GM20431 (cell line): ENCODE data around the gene SLC25A39.
"Not testable (repeated sequence)": the region's sequence is repeated elsewhere in the genome, so short reads cannot be mapped to it uniquely, and the experiment has no call there.

Experiments
- in situ Hi-C: fragments of 300-500 bp; cut with MseI, MboI; formaldehyde crosslinking; loops from one replicate; pipeline ENCODE4 v1.15.0; 2020; ENCODE audit warnings: low sequenced_read_pairs; ENCODE audit not compliant: unreplicated experiment

SLC25A39 gene

DNA sequence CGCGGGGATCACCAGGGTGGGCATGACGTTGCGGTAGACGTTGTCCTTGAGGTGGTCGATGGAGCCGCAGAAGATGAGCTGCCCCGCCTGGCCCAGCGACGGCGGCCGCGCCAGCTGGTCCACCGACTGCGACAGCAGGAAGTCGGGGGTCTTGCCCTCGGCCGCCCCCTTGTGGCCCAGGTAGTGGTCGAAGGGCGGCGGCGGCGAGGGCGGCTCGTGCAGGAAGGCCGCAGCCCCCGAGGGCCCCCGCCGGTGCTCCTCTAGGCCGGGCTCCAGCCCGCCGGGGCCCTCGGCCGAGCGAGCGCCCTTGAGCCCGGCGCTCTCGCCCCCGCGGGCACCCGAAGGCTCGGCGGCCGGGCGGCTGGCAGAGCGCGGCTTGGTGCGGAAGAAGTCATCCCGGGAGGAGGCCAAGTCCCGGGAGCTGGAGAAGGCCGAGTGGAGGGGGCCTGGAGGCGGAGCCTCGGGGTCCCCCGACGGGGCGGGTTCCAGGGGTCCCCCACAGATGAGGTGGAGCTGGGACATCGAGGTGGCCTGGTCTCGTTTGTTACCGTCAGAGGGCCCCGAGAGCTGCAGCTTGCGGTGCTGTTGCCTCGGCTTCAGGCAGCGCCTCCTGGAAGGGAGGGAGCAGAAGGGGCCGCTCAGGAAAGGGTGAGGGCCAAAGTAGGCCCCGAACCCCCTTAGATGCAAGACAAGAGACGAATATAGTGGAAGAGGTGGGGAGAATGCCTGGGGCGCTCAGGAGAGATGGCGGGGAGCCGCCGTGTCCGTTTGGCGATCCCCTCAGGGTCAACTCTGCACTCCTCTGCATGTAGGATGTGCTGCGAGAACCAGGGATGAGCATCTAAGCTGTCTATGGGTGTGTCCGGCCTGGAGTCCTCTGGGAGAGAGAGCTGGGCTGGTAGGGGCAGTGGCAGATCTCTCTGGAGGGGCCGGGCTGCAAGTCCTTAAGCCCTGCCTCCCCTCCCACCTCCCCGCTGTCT is 30.2 kb upstream of the SLC25A39 start:
- in situ Hi-C loops, result no loop called here

DNA sequence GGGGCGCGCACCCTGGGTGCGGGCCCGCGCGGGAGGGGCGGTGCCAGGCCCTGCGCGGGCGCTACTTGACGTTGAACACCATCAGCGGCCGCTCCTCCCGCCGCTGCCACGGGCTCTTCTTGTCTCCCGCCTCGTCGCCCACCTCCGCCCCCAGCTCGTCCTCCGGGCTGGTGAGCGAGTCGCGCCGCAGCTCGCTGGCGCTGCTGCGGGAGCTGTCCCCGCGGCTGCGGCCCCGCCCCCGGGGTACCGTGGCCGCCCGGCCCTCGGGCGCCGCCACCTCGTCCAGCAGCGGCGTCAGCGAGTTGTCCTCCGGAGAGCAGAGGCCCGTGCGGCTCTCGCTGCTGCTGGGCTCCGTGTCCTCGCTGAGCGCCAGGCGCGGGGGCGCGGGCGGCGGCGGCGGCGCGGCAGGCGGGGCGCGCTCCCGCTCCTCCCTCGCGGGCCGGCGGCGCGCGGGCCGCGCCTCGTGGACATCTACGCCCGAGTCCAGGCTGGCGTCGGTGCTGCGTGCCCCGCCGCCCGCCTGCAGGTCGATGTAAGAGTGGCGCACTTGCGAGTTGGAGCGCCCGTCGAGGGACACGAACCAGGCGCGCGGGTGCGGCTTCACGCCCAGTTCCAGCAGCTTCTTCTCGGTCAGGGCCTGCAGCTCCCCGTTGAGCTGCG is 29.2 kb upstream of the SLC25A39 start:
- in situ Hi-C loops, result no loop called here

DNA sequence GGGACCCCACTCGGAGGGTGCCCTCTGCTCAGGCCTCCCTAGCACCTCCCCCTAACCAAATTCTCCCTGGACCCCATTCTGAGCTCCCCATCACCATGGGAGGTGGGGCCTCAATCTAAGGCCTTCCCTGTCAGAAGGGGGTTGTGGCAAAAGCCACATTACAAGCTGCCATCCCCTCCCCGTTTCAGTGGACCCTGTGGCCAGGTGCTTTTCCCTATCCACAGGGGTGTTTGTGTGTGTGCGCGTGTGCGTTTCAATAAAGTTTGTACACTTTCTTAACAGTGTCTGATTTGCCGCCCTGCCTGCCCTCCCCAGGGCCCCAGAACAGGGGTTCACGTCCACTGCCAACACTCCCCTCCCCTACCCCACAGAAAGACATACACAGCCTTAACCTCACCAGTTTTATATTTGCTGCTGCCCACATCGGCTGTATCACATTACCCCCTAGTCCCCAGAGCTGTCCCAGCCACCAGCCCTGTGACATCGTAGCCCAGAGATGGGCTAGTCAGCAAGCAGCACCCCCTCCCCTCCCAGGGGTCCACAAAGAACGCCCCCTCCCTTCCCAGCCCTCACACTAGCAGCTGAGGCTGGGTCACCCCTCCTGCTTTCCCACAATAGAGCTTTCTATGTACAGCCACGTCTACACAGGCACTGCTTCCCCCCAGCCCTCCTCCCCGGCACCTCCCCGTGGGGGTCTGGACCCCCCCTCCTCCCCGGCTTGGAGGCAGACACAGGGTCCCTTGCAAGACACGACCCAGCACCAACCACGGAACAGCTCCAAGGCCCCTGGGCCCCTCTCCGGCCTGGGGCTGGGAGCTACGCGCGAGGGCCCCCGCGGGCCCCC is 28.4 kb upstream of the SLC25A39 start:
- in situ Hi-C loops, result no loop called here

DNA sequence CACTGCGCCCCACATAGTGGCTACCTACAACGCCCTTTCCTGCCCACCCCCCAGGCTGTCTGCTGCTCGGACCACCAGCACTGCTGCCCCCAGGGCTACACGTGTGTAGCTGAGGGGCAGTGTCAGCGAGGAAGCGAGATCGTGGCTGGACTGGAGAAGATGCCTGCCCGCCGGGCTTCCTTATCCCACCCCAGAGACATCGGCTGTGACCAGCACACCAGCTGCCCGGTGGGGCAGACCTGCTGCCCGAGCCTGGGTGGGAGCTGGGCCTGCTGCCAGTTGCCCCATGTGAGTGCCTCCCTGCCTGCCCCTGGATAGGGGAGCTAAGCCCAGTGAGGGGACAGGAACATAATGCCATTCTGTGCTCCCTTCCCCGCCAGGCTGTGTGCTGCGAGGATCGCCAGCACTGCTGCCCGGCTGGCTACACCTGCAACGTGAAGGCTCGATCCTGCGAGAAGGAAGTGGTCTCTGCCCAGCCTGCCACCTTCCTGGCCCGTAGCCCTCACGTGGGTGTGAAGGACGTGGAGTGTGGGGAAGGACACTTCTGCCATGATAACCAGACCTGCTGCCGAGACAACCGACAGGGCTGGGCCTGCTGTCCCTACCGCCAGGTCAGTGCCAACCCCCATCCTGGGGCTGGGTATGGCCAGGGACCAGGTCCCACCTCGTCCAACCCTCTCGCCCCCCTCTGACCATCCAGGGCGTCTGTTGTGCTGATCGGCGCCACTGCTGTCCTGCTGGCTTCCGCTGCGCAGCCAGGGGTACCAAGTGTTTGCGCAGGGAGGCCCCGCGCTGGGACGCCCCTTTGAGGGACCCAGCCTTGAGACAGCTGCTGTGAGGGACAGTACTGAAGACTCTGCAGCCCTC is 27.6 kb upstream of the SLC25A39 start:
- in situ Hi-C loops, result no loop called here

DNA sequence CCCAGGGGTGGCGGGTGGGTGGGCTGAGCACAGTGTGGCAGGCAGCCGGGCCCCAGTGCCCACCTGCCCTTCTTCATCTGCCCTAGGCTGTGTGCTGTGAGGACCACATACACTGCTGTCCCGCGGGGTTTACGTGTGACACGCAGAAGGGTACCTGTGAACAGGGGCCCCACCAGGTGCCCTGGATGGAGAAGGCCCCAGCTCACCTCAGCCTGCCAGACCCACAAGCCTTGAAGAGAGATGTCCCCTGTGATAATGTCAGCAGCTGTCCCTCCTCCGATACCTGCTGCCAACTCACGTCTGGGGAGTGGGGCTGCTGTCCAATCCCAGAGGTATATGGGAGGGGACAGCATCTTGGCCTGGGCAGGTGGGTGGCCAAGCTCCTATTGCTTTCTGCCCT is 26.8 kb upstream of the SLC25A39 start:
- in situ Hi-C loops, result no loop called here

DNA sequence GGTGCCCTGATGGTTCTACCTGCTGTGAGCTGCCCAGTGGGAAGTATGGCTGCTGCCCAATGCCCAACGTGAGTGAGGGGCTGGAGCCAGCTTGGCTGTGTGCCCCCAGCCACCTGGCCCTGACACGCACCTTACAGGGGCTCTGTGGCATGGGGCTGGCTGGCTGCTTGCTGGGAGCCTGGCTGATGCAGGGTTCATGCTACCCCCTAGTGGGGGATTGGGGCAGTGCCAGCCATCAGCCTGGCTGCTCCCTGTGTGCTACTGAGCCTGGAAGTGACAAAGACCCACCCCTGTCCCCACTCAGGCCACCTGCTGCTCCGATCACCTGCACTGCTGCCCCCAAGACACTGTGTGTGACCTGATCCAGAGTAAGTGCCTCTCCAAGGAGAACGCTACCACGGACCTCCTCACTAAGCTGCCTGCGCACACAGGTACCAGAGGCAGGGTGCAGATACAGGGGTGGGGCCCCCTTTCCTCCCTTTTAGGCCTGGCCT is 26.2 kb upstream of the SLC25A39 start:
- in situ Hi-C loops, result no loop called here

DNA sequence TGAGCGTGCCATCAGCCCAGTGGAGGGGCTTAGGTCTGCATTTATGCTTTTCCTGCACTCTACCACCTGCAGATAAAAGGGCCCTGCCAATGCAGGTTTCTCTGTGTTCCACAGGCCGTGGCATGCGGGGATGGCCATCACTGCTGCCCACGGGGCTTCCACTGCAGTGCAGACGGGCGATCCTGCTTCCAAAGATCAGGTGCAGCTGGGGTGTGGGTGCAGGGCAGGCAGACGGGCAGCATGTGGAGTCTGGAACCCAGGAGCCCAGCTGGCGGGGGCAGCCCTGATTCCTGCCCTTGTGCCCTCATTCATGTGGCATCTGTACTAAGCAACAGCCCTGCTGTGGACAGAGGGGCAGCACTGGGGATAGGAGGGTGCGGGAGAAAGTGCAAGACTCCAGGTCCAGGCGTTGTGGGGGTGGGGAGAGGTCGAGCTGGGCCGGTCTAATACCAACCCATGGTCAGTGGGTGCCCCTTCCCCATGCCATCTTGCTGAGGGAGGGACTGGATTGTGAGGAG is 25.0 kb upstream of the SLC25A39 start:
- in situ Hi-C loops, result no loop called here

DNA sequence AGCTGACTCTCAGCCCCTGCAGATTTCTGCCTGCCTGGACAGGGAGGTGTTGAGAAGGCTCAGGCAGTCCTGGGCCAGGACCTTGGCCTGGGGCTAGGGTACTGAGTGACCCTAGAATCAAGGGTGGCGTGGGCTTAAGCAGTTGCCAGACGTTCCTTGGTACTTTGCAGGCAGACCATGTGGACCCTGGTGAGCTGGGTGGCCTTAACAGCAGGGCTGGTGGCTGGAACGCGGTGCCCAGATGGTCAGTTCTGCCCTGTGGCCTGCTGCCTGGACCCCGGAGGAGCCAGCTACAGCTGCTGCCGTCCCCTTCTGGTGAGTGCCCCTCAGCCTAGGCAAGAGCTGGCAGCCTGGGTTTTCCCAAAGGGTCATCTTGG is 24.4 kb upstream of the SLC25A39 start:
- in situ Hi-C loops, result no loop called here

DNA sequence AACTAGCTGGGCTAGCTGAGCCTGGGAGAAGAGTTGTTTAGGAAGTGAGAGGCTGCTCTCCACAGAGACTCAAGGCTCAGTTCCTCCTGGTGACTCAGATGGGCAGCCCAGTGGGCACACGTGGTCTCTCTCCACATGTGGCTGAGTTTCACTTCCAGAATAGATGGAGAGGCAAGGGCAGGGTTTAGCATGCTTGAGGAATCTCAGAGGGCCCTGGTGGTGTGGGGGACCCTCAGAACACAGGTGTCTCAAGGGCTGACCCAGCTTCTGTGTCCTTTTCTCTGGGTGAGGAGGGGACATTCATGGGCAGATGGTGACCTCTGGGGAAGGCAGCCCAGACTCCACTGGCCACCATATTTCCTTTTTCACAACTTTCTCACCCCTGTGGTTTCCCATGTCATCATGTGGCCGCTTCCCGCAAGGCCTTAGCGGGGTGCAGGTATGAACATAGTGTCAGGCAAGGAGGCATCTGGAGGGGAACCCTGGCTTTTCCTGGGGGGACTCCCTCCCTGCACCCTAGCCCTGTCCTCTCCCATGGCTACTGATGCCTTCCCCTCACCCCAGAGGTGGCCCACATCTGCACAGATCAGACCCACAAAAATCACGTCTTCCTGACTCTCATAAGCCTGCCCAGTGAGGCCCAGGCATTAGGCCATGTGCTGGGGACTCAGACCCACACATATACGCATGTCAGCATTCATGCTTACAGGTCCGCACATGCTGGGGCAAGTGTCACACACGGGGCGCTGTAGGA is 23.8 kb upstream of the SLC25A39 start:
- in situ Hi-C loops, result no loop called here

DNA sequence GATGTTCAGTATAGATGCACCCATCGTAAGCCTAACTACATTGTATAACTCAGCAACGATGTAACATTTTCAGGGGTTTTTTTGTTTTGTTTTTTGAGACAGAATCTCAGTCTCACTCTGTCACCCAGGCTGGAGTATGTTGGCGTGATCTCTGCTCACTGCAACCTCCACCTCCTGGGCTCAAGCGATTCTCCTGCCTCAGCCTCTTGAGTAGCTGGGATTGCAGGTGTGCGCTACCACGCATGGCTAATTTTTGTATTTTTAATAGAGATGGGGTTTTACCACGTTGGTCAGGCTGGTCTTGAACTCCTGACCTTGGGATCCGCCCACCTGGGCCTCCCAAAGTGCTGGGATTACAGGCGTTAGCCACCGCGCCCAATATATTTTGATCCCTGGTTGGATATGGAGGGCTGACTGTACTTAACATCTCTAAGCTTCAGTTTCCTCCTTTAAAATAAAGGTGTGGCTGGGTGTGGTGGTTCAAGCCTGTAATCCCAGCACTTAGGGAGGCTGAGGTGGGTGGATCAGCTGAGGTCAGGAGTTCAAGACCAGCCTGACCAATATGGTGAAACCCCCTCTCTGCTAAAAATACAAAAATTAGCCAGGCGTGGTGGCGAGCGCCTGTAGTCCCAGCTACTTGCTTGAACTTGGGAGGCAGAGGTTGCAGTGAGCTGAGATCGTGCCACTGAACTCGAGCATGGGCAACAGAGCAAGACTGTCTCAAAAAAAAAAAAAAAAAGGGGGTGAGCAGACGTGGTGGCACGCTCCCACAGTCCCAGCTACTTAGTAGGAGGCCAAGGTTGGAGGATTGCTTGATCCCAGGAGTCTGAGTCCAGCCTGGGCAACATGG is 22.8 kb upstream of the SLC25A39 start:
- in situ Hi-C loops, result not testable (repeated sequence)

DNA sequence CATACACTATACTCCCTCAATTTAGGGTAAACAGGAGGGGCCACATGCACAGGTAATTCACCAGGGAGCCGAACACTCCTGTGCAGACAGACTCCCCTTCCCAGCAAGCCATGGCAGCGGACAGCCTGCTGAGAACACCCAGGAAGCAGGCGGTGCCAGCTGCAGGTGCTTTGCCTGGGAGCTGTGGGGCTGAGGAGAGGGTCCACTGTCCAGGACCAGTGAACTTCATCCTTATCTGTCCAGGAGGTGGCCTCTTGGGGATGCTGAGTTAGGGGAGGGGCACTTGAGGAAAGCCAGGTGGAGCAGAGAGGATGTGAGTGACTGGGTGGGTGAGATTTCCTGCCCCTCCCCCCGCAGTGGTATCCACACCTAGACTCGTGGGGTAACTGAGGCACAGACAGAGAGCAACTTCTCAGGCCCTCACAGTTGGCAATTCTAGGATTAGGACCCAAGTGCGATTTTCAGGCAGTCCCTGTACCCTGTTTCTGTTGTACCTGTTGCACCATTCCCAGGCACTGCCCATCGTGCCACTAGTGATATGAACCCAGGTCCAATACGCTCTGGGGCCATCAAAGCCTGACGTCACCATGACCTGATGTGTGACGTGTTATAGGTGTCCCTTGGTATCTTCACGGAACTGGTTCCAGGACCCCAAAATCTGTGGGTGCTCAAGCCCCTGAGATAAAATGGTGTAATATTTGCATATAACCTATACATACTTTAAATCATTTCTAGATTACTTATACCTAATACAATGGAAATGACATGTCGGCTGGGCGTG is 21.6 kb upstream of the SLC25A39 start:
- in situ Hi-C loops, result no loop called here

DNA sequence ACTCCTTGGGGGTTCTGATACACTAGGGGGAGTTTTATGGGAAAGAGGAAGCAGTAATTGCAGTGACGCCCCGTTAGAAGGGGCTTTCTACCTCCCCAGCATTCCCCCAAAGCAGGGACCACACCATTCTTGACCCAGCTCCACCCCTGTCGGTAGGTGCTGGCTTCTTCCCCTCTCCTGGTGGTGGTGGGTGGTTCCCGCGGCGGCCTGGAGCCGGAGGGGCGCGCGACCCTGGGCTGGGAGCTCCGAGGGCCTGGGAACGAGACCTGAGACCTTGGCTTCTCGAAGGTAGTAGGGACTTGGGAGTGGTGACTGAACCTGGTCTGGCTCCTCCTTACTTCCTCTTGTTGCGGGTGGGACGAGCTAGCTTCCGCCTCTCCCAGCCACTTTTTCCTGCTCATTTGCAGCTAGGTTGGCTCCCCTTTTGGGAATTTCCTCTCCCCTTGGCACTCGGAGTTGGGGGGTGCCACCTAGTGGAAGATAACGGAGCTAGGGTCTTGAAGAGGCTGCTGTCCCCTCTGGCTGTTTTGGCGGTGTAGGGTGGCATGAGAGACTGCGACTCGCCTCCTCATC is 20.9 kb upstream of the SLC25A39 start:
- in situ Hi-C loops, result no loop called here

DNA sequence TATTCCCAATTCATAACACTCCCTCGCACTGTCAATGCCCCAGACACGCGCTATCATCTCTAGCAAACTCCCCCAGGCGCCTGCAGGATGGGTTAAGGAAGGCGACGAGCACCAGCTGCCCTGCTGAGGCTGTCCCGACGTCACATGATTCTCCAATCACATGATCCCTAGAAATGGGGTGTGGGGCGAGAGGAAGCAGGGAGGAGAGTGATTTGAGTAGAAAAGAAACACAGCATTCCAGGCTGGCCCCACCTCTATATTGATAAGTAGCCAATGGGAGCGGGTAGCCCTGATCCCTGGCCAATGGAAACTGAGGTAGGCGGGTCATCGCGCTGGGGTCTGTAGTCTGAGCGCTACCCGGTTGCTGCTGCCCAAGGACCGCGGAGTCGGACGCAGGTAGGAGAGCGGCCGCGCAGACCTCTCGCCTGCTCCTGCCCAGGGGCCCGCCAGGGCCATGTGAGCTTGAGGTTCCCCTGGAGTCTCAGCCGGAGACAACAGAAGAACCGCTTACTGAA is 20.4 kb upstream of the SLC25A39 start, which contains the start of gene GRN:
Gene GRN, plus strand, starts transcription at position 364 of the 515 bp plus-strand sequence. CDS start 3,863 bp downstream, outside the sequence.
- in situ Hi-C loops, result no loop called here

DNA sequence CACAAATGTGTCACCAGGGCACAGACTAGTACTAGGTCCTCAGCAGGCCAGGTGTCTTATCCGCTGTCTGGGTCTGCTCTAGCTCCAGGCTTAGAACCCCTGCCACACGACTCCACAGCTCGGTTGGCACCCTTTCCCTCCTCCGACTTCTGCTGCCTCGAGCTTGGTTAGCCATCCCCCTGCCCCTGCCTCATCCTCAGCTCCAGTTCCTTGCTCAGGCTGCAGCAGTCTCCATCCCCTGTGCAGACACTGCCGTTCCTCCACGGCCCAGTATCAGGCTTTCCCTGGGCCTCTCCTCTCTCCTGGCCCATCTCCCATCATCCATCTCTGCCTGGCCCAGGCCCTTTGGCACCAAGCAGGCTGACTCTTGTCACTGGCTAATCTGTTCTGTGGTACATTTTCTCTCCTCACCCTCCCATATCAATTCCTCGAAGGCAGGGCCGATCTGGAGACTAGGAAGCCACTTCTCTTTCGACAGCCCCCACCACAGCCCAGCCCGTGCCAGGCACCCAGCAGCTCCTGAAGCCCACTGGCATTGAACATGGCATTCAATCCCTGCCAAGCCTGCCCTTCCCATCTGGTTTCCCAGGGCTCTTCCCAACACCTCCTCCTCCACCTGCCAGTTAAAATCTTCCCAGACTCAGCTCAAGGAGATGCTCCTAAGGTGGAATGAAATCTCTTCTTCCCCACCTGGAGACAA is 19.0 kb upstream of the SLC25A39 start:
- in situ Hi-C loops, result no loop called here

DNA sequence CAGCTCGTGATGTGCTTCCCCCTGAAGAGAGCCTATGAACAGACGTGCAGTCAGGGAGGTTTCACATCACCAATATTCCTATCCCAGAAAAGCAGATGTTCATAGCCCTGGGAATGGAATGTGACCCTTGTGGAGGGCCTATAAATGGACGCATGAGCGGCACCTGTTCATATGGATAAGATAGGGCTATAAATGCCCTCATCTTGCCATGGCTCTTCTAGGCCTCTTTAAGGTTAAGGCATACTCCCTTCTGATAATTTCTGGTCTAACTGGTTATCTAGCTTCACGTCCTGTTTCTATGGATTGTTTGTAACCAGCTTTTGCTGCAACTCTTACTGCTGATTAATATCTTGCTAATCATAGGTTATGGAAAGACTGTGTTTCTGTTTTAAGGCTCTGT is 15.9 kb upstream of the SLC25A39 start:
- in situ Hi-C loops, result not testable (repeated sequence)

DNA sequence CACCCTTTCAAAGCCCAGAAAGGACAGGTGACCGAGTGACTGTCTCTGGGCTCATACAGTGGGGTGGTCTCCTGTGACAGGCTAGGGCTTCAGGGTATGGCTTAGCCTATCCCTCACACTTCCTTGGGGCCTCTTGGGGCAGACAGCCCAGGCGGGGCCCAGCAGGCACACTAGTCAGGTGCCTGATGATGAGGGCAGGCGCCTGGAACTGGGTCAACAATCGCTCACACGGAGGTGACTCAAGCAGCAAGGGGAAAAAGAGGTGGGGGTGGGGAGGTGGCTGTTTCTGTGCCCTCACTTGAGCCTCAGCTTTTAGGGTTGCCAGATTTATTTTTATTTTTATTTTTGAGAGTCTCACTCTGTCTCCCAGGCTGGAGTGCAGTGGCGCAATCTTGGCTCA is 14.1 kb upstream of the SLC25A39 start:
- in situ Hi-C loops, result no loop called here
